Embryonic facial prominence (tissue), 1 donor: Measurements from ENCODE around the gene RALGPS1.

Experiments used
- DNase-seq: peaks from one replicate; pipeline ENCODE4 v3.0.0-alpha.2; 2016; ENCODE audit errors: extremely low spot score

Gene RALGPS1

DNA sequence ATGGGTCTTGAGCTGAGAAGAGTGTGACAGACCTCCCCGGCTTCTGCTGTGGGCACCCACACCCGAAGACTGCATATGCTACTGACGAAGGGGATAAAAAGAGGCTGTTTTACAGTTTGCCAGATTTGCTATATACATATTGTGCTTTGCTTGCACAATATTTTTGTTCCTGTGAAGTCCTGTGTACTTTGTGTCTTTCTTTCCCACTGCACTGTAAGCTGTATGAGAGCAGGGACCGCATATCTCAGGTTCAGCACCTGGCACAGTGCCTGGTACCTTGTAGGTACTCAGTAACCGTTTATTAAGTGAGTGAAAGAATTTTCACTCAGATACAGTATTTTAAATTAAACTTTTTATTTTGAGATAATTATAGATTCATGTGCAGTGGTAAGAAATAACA lies 341.7 kb downstream of the RALGPS1 start:
- no peak for DNase-seq

DNA sequence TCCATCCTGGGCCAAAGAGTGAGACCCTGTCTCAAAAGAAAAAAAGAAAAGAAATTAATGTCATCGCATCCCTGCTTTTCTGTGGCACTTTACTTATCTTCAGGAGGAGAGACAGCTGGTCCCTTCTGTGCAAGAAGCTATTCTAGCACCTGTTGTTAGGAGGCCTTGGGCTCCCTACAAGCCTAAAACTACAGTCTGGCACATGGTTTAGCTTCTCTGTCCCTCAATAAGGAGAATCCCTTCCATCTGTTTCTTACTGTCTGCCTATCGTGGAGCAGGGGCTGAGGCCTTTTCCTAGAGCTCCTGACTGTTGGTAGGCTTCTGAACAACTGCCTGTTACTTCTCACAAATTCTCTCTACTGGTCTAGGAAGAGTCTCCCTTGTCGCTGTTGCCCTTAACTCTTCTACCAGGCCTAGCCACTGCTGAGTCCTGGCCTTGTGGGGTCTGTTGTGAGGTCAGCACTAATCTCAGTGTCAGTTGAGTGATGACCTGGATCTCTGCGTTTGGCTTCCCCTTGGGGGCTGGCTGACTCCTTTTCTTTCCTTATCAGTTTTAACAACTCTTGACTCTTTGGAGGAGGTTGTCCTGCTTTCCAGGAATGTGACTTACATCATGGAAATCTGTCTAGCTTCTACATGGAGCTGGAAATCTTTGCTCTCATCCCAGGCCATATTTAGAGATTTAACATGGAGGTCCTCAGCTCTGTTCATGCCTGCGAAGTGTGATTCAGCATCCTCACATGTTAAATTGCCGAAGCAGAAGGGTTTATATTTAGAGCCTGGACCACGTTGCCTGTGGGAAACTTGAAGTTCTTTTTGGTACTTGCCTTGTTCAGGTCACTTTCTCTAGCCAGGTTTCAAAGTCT lies 344.3 kb downstream of the RALGPS1 start:
- DNase-seq, result no peak

- DNase-seq, result no peak
Observed at GRCh38 chr9:127262602-127263001, 348.0 kb downstream of the RALGPS1 start.

GRCh38 chr9:127263237-127263636 lies 348.7 kb downstream of the RALGPS1 start:
- no peak for DNase-seq

DNA sequence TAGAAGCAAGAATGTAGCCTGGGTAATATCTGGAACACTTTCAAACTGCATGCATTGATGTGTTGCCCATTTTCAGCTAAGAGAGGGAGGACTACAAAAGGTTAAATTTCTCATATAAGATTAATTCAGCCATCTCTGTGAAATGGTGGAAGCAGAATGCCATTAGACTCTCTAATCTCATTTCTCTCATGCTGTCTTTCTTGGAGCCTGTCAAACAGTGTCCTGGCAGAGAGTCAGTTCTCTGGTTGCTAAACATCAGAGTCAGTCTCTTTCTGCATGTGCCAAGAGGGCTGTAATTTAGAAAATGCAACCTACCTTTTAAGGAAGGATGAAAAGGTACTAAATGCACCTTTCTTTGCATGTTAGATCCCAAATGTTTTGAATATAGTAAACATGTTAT lies 349.1 kb downstream of the RALGPS1 start:
- DNase-seq, result no peak

GRCh38 chr9:127264462-127265219 lies 350.1 kb downstream of the RALGPS1 start, which contains the start of gene GARNL3:
Gene GARNL3, plus strand, starts transcription at chr9:127264774. Its CDS starts 104 bp downstream, at chr9:127264878.
- DNase-seq, result no peak

GRCh38 chr9:127267793-127268525 lies 353.4 kb downstream of the RALGPS1 start:
- no peak for DNase-seq

DNA sequence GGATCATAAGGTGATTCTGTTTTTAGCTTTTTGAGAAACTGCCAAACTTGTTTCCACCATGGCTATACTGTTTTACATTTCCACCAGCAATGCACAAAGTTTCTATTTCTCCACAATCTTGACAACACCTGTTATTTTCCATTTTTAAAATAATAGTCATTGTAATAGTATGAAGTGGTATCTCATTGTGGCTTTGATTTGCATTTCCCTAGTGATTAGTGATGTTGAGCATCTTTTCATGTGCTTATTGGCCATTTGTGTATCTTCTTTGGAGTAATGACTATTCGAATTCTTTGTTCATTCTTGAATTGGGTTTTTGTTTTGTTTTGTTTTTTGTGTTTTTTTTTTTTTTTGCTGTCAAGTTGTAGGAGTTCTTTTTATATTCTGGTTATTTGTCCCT lies 354.9 kb downstream of the RALGPS1 start:
- no peak for DNase-seq
